GM21723 (cell line): ENCODE results near the gene LAMB4.

Experiments used
- ATAC-seq: cut with Tn5 transposase; IDR thresholded peaks from one replicate; pipeline ENCODE4 v1.9.1; 2021; ENCODE audit warnings: mild to moderate bottlenecking, moderate library complexity; ENCODE audit not compliant: unreplicated experiment

LAMB4 gene

DNA sequence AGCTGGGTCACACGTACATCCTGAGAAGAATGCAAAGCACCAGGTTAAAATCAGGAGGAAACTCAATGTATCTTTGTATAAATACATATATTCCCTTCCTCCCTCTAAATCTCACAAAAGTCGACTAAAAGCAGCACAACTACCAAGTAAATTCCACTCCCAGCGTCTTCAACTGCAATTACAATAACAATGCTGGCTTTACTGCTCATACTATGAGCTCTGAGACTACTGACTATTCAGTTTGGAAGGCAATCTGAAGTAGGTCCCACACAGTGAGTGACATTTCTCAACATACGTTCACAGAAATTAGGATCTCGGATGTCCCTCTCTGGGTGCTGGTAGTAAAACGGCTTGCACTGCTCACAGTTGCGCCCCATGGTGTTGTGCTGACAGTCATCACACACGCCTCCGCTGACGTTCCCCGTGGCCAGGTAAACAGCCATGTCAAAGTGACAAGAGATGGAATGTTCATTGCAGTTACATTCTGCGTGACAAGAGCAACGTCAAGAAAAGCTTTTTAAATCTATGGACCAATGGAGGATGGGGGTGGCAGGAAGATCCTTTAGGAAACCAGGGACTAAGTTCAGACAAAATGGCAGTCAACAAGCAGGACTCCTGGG, 154.7 kb downstream of the LAMB4 start:
- ATAC-seq, result no peak

DNA sequence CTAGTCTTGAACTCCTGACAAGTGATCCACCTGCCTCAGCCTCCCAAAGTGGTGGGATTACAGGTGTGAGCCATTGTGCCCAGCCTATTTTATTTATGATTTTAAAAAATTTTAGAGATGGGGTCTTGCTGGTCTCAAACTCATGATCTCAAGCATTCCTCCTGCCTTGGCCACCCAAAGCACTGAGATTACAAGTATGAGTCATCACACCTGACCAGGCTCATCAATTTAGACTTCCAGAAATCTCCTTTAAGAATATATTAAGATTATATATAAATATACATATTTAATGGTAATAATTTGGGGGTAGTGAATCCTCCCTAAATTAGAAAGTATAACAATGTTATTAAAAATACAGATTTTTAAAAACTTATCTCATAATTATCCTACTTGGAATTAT, 156.3 kb downstream of the LAMB4 start:
- no peak for ATAC-seq
